ENCODE measurements around the gene NRTN.
"Not testable (repeated sequence)": the region's sequence is repeated elsewhere in the genome, so short reads cannot be mapped to it uniquely, and the experiment has no call there.

The NRTN gene

GRCh38 chr19:5865772-5866171 lies 60.9 kb downstream of the NRTN start:
- DNase-seq (ENCODE audit: low read depth in 2 of 2) = no peak

- no peak for DNase-seq (ENCODE audit: low read depth in 2 of 2)
Measured at GRCh38 chr19:5867201-5868136, 62.6 kb downstream of the NRTN start.

- DNase-seq (ENCODE audit: low read depth in 2 of 2) = no peak
Measured at GRCh38 chr19:5870986-5871394, 66.1 kb downstream of the NRTN start.

- DNase-seq (ENCODE audit: low read depth in 2 of 2) = no peak
Measured at GRCh38 chr19:5873617-5874199, 68.8 kb downstream of the NRTN start.

- DNase-seq (ENCODE audit: low read depth in 2 of 2) = not testable (repeated sequence)
Measured at GRCh38 chr19:5874496-5874895, 69.6 kb downstream of the NRTN start.

GRCh38 chr19:5877427-5877826 lies 72.6 kb downstream of the NRTN start:
- no peak for DNase-seq (ENCODE audit: low read depth in 2 of 2)

- DNase-seq (ENCODE audit: low read depth in 2 of 2) = no peak
Measured at GRCh38 chr19:5877882-5878281, 73.0 kb downstream of the NRTN start.

Measured in stimulated activated CD4-positive, alpha-beta T cell treated with anti-CD3 and anti-CD28 coated beads, Interleukin-15, amount 100 ng/mL, for 48 hours (primary cell).